GM21367 (cell line): ENCODE measurements around the gene TJP1.

Source experiments
- ATAC-seq: cut with Tn5 transposase; IDR thresholded peaks from one replicate; pipeline ENCODE4 v1.9.1; 2021; ENCODE audit not compliant: unreplicated experiment

The TJP1 gene

GRCh38 chr15:29822100-29822683 is at the start of gene TJP1:
TJP1 (minus strand) TSS chr15:29822468; CDS start chr15:29822028, 440 bp downstream.
- ATAC-seq: no peak

DNA sequence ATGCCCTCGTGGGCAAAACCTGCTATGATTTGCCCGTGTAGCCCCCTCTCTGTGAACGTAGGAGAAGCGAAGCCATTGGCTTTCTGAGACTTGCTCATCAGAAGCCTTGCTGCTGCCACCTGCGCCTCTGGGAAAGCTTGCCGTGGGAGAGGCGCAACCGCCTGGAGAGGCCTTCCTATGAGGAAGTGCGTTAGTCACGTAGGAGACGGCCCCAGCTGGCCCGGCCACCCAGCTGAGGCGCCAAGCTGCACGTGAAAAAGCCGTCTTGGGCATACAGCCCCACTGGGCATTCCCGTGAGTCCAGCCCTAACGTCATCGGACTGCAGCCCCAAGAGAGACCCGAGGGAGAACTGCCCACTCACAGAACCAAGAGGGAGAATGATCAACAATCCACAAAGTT is 49.1 kb upstream of the TJP1 start:
- ATAC-seq: no peak

DNA sequence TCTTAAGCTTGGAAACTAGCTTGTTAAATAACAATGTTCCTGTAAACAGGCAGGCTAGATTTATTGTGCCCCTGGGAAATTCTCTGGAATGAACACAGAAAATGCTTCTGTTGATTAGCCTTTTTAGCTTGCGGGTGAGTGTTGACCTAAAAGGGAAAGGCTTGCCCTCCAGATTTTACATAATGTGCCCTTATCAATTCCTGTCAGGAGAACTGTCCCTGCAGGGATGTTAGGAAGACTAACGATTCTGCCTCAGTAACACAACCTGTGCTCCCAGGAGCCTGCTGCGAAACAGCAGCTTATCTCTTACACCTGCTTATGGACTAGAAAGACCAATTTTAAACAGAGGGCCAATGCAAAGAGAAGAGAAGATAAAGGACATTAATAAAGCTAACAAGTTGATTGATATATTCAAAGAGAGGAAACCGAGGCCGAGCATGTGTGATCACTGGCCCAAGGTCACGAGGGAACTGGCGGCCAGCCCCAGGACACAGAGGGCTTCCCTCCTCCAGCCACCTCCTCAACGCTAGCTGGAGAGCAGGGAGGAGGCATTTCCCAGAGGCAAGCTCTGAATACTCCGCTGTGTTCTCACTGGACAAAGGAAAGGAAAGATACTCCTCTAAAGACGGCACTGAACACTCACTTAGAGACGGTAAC is 48.4 kb upstream of the TJP1 start:
- no peak for ATAC-seq

GRCh38 chr15:29867241-29868000 is 45.2 kb upstream of the TJP1 start:
- no peak for ATAC-seq

GRCh38 chr15:29866337-29866736 is 44.1 kb upstream of the TJP1 start:
- no peak for ATAC-seq

GRCh38 chr15:29864501-29864900 is 42.2 kb upstream of the TJP1 start:
- no peak for ATAC-seq

- ATAC-seq: no peak
These were observed 41.2 kb upstream of the TJP1 start for GRCh38 chr15:29863438-29863837.

- no peak for ATAC-seq
These were observed 40.0 kb upstream of the TJP1 start for GRCh38 chr15:29862271-29862670.

DNA sequence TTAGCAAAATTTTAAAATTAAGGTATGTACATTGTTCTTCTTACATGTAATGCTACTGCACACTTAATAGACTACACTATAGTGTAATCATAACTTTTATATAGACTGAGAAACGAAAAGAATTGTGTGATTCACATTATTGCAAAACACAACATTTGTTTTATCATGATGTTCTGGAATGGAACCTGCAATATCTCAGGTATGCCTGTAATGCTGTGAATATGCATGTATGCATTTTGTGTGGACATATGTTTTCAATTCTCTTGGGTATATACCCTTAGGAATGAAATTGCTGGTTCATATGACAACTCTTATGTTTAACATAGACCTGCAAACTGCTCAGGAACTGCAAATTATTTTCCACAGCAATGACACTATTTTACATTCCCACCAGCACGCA is 38.6 kb upstream of the TJP1 start:
- ATAC-seq: no peak

GRCh38 chr15:29859973-29860715 is 37.9 kb upstream of the TJP1 start:
- ATAC-seq: no peak

DNA sequence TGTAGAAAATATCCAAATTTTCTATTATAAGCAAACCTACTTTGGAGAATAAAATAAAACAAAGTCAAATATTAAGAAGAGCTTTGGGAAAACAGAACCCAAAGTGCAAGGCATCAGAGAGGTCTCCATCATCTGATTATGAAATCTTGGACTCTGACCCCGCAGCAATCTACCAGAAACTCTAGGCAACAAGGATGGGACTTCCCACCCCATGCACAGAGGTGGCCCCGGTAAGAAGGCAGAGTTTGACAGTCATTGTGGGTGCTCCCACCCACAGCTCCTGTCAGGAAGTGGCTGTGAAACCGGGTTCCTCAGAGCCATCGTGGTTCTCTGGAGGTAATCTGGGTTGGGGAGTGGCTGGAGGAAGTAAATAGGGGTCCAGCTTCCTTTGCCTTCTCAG is 37.0 kb upstream of the TJP1 start:
- no peak for ATAC-seq

GRCh38 chr15:29857221-29857789 is 35.0 kb upstream of the TJP1 start:
- ATAC-seq: no peak

- ATAC-seq: no peak
These were observed 32.1 kb upstream of the TJP1 start for GRCh38 chr15:29854413-29854812.

- ATAC-seq: no peak
These were observed 31.1 kb upstream of the TJP1 start for GRCh38 chr15:29853211-29853987.

DNA sequence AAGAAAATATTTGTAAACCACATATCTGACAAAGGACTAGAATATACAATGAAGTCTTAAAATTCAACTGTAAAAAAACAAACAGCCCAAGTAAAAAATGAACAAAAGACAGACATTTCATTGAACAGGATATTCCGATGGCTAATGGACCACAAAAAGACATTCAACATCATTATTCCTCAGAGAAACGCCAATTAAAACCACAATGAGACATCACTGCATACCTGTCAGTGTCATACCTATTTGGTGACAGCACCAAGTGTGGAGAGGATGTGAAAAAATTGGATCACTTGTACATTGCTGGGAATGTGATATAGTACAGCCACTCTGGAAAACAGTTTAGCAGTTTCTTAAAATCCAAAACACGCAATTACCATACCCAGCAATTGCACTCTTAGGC is 29.9 kb upstream of the TJP1 start:
- no peak for ATAC-seq

GRCh38 chr15:29849716-29850115 is 27.4 kb upstream of the TJP1 start:
- no peak for ATAC-seq

- ATAC-seq: no peak
These were observed 26.9 kb upstream of the TJP1 start for GRCh38 chr15:29849218-29849617.

DNA sequence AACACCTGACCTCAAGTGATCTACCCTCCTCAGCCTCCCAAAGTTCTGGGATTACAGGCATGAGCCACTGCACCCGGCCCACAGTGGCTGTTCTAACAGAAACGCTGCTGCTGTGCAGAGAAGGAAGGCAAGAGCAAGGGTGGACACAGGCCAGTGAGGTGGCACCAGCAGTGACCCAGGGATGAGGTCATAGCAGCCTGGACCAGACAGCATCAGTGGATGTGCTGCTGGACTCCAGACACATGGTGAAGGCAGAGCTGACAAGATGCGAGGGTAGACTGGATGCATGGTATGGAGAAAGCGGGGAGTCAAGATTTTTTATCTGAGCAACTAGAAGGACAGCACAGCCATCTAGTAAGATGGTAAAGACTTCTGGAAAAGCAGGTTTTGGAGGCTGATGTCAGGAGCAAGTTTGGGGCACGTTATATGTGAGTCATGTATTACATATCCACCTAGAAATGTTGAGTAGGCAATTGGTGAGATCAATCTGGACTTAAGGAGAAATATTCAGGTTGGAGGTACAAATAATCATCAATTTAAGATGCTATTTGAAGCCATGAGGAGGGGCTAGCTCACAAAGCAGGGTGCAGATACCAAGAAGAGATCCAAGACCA is 22.1 kb upstream of the TJP1 start:
- no peak for ATAC-seq

- no peak for ATAC-seq
These were observed 20.0 kb upstream of the TJP1 start for GRCh38 chr15:29842290-29842689.

GRCh38 chr15:29840926-29841325 is 18.7 kb upstream of the TJP1 start:
- no peak for ATAC-seq
